K562 (cell line): ENCODE measurements around the gene SLC35G2. TPM values are rescaled to one million over a fixed set of nuclear protein-coding genes. Genes with fewer than 3 reads are reported as not detected.
A peak's percentile ranks its signal among the peaks of the same experiment; 100 is the strongest.

ENCODE experiments used
- ARNT ChIP-seq, 2 experiments: fragments of 450-650 bp; IDR thresholded peaks; 2 replicates each; pipeline ENCODE4 v1.6.1; 2016; ENCODE audit warnings: mild to moderate bottlenecking in 1 of 2
- CHD1 ChIP-seq: fragments of 200-600 bp; sonication (generic); IDR thresholded peaks from one replicate; pipeline ENCODE4 v1.6.1; 2012; ENCODE audit warnings: mild to moderate bottlenecking, moderate library complexity, low read length, inconsistent platforms
- CREM ChIP-seq: IDR thresholded peaks from 2 replicates; pipeline ENCODE4 v1.6.1; 2014; ENCODE audit warnings: antibody characterized with exemption, low read depth
- CTBP1 ChIP-seq: fragments of 450-650 bp; IDR thresholded peaks from 2 replicates; pipeline ENCODE4 v1.6.1; 2016; ENCODE audit warnings: borderline replicate concordance
- FOXJ2 ChIP-seq: fragments of 200-800 bp; sonication (Bioruptor generic); IDR thresholded peaks from 2 replicates; pipeline ENCODE4 v1.6.1; 2016; ENCODE audit warnings: missing genetic modification characterization, missing compliant biosample characterization
- HNRNPL ChIP-seq: fragments of 200-400 bp; formaldehyde crosslinking; IDR thresholded peaks from 2 replicates; pipeline ENCODE4 v1.6.1; 2017; ENCODE audit warnings: low read depth, mild to moderate bottlenecking, low read length
- KAT8 ChIP-seq: fragments of 450-650 bp; IDR thresholded peaks from 2 replicates; pipeline ENCODE4 v1.6.1; 2016; ENCODE audit warnings: low read depth, mild to moderate bottlenecking
- NFATC3 ChIP-seq: fragments of 450-650 bp; IDR thresholded peaks from 2 replicates; pipeline ENCODE4 v1.6.1; 2017; ENCODE audit warnings: mild to moderate bottlenecking
- PPARD ChIP-seq: fragments of 250-450 bp; sonication (Bioruptor Pico); IDR thresholded peaks from 2 replicates; pipeline ENCODE4 v1.8.0; 2022; ENCODE audit warnings: inconsistent platforms, mild to moderate bottlenecking, moderate library complexity
- SMAD1 ChIP-seq: fragments of 150-350 bp; IDR thresholded peaks from 2 replicates; pipeline ENCODE4 v1.6.1; 2014; ENCODE audit warnings: low read length, low read depth; ENCODE audit not compliant: partially characterized antibody
- U2AF1 ChIP-seq: fragments of 200-400 bp; formaldehyde crosslinking; optimal IDR thresholded peaks from 2 replicates; pipeline ENCODE3; 2017; ENCODE audit warnings: mild to moderate bottlenecking, low read depth, low read length, moderate library complexity
- XRCC5 ChIP-seq: fragments of 200-400 bp; formaldehyde crosslinking; IDR thresholded peaks from 2 replicates; pipeline ENCODE4 v1.6.1; 2017; ENCODE audit warnings: low read depth, mild to moderate bottlenecking, low read length
- ZNF584 ChIP-seq: fragments of 200-800 bp; sonication (Bioruptor generic); IDR thresholded peaks from 2 replicates; pipeline ENCODE4 v1.6.1; 2016; ENCODE audit warnings: low read depth, mild to moderate bottlenecking, missing genetic modification characterization, missing compliant biosample characterization
- polyA plus RNA-seq, 8 experiments: library from polyadenylated mRNA; depleted of rRNA in 4 of 8; stranded (reverse) in 5 of 8; unstranded in 3 of 8; fragments of >200 nt; fragmentation: Nextera tagmentation in 2 of 8; fragmentation: Illumina TruSeq in 1 of 8; extraction: Ambion mirVana in 2 of 8; extraction: Trizol in 1 of 8; gene quantifications; 2 replicates each; pipeline versions ENCODE4 v1.2.1 to v1.2.3, GENCODE V29; 2011 to 2014; ENCODE audit warnings: inconsistent platforms in 1 of 8, missing spikeins in 1 of 8
- total RNA-seq, 7 experiments: library from RNA; depleted of rRNA in 6 of 7; stranded (reverse); fragments of >200 nt in 6 of 7; fragmentation: Illumina TruSeq in 2 of 7; extraction: Trizol in 2 of 7; gene quantifications; 2 replicates each; pipeline versions ENCODE4 v1.2.1 to v1.2.3, GENCODE V29; 2011 to 2021; ENCODE audit warnings: low replicate concordance in 1 of 7
- TF ChIP-seq, protein P1 (sequence below): fragments of 450-650 bp; formaldehyde crosslinking; IDR thresholded peaks from 2 replicates; pipeline ENCODE4 v1.4.0; 2022; ENCODE audit warnings: missing genetic modification characterization
- TF ChIP-seq, protein P2 (sequence below): fragments of 250-450 bp; sonication (Bioruptor Pico); IDR thresholded peaks from 2 replicates; pipeline ENCODE4 v1.5.1; 2021; ENCODE audit warnings: mild to moderate bottlenecking
- TF ChIP-seq, protein P3 (sequence below): fragments of 200-600 bp; sonication (generic); IDR thresholded peaks from one replicate; pipeline ENCODE4 v1.6.1; 2012; ENCODE audit warnings: mild to moderate bottlenecking, low read depth, low read length, inconsistent platforms

The SLC35G2 gene
- total and polyA plus RNA-seq, 9 of the 15 experiments (the other 6 are each of a cell fraction or from before 2014, with no cell fraction given) = 2.6 to 5.9 (median 3.2) TPM

DNA sequence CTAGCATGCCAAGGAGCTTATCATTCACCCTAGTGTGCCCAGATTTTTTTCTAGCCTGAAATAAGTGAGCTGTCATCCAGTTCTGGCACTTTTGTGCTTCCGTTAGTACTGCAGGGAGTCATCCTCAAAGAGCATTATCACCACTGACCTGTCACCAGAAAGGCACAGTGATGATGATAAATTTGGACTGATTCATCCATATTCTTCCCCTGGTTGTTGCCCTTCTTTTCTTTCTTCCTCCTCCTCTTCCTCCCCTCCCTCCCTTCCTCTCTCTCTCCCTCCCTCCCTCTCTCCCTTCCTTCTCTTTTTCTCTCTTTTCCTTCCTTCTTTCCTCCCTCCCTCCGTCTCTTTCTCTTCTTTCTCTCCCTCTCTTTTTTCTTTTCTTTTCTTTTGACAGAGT is 21.3 kb downstream of the SLC35G2 start (continued):
- TF ChIP-seq, protein P1, sequence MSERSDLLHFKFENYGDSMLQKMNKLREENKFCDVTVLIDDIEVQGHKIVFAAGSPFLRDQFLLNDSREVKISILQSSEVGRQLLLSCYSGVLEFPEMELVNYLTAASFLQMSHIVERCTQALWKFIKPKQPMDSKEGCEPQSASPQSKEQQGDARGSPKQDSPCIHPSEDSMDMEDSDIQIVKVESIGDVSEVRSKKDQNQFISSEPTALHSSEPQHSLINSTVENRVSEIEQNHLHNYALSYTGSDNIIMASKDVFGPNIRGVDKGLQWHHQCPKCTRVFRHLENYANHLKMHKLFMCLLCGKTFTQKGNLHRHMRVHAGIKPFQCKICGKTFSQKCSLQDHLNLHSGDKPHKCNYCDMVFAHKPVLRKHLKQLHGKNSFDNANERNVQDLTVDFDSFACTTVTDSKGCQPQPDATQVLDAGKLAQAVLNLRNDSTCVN (CRISPR knock-in tag) = no peak
- peak; percentile 50; the same call in 1 of the 2 replicates for TF ChIP-seq CTBP1
- TF ChIP-seq CREM = no peak
- no peak for TF ChIP-seq SMAD1
- no peak for TF ChIP-seq U2AF1
- no peak for TF ChIP-seq XRCC5
- TF ChIP-seq ZNF584 (CRISPR knock-in tag) = no peak
- TF ChIP-seq HNRNPL = no peak
- TF ChIP-seq PPARD (CRISPR knock-in tag) = no peak
- TF ChIP-seq ARNT (IDR thresholded peaks at IDR 0.05) = peak; percentile 27 to 58; a peak in 2 of 4 replicates
- no peak for TF ChIP-seq FOXJ2 (tag)
- TF ChIP-seq, protein P2, sequence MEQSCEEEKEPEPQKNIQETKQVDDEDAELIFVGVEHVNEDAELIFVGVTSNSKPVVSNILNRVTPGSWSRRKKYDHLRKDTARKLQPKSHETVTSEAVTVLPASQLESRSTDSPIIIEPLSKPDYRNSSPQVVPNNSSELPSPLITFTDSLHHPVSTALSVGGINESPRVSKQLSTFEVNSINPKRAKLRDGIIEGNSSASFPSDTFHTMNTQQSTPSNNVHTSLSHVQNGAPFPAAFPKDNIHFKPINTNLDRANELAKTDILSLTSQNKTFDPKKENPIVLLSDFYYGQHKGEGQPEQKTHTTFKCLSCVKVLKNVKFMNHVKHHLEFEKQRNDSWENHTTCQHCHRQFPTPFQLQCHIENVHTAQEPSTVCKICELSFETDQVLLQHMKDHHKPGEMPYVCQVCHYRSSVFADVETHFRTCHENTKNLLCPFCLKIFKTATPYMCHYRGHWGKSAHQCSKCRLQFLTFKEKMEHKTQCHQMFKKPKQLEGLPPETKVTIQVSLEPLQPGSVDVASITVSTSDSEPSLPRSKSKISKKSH = no peak
- no peak for TF ChIP-seq CHD1
- TF ChIP-seq NFATC3 = no peak
- no peak for TF ChIP-seq KAT8
- TF ChIP-seq, protein P3, sequence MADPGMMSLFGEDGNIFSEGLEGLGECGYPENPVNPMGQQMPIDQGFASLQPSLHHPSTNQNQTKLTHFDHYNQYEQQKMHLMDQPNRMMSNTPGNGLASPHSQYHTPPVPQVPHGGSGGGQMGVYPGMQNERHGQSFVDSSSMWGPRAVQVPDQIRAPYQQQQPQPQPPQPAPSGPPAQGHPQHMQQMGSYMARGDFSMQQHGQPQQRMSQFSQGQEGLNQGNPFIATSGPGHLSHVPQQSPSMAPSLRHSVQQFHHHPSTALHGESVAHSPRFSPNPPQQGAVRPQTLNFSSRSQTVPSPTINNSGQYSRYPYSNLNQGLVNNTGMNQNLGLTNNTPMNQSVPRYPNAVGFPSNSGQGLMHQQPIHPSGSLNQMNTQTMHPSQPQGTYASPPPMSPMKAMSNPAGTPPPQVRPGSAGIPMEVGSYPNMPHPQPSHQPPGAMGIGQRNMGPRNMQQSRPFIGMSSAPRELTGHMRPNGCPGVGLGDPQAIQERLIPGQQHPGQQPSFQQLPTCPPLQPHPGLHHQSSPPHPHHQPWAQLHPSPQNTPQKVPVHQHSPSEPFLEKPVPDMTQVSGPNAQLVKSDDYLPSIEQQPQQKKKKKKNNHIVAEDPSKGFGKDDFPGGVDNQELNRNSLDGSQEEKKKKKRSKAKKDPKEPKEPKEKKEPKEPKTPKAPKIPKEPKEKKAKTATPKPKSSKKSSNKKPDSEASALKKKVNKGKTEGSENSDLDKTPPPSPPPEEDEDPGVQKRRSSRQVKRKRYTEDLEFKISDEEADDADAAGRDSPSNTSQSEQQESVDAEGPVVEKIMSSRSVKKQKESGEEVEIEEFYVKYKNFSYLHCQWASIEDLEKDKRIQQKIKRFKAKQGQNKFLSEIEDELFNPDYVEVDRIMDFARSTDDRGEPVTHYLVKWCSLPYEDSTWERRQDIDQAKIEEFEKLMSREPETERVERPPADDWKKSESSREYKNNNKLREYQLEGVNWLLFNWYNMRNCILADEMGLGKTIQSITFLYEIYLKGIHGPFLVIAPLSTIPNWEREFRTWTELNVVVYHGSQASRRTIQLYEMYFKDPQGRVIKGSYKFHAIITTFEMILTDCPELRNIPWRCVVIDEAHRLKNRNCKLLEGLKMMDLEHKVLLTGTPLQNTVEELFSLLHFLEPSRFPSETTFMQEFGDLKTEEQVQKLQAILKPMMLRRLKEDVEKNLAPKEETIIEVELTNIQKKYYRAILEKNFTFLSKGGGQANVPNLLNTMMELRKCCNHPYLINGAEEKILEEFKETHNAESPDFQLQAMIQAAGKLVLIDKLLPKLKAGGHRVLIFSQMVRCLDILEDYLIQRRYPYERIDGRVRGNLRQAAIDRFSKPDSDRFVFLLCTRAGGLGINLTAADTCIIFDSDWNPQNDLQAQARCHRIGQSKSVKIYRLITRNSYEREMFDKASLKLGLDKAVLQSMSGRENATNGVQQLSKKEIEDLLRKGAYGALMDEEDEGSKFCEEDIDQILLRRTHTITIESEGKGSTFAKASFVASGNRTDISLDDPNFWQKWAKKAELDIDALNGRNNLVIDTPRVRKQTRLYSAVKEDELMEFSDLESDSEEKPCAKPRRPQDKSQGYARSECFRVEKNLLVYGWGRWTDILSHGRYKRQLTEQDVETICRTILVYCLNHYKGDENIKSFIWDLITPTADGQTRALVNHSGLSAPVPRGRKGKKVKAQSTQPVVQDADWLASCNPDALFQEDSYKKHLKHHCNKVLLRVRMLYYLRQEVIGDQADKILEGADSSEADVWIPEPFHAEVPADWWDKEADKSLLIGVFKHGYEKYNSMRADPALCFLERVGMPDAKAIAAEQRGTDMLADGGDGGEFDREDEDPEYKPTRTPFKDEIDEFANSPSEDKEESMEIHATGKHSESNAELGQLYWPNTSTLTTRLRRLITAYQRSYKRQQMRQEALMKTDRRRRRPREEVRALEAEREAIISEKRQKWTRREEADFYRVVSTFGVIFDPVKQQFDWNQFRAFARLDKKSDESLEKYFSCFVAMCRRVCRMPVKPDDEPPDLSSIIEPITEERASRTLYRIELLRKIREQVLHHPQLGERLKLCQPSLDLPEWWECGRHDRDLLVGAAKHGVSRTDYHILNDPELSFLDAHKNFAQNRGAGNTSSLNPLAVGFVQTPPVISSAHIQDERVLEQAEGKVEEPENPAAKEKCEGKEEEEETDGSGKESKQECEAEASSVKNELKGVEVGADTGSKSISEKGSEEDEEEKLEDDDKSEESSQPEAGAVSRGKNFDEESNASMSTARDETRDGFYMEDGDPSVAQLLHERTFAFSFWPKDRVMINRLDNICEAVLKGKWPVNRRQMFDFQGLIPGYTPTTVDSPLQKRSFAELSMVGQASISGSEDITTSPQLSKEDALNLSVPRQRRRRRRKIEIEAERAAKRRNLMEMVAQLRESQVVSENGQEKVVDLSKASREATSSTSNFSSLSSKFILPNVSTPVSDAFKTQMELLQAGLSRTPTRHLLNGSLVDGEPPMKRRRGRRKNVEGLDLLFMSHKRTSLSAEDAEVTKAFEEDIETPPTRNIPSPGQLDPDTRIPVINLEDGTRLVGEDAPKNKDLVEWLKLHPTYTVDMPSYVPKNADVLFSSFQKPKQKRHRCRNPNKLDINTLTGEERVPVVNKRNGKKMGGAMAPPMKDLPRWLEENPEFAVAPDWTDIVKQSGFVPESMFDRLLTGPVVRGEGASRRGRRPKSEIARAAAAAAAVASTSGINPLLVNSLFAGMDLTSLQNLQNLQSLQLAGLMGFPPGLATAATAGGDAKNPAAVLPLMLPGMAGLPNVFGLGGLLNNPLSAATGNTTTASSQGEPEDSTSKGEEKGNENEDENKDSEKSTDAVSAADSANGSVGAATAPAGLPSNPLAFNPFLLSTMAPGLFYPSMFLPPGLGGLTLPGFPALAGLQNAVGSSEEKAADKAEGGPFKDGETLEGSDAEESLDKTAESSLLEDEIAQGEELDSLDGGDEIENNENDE = no peak
